ENCODE data around the gene TSPAN14.
A peak's percentile ranks its signal among the peaks of the same experiment; 100 is the strongest.

The TSPAN14 gene

DNA sequence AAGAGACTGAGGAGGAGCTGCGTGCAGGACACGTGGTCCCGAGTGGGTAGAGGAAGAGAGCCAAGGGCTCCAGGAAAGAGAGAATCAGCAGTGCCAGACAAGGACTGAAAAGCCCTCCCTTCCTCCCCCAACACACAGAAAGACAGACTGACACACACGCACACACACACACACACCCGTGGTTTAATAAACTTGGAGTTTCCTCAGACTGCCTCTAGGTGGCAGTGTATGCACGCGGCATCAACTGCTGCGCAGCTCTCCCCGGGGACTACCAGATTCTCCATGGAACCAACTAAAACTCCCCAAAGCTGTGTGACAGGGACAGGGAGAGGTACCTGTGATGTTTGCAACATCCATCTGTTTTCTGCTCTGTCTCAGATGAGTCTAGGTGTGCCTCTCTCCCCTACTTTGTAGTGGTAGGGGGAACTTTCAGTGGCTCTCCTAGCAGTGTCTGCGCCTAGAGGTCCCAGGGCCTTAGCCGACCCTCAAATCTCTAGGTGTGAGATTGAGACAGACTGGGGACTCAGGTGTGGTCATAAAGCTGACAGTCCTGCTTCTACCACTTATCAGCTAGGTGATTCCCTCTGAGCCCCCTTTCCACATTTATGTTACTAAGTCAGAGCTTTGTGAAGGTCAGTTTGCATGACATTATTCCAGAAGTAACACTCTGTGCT lies 9.3 kb upstream of the TSPAN14 start:
- TF ChIP-seq, protein P1, sequence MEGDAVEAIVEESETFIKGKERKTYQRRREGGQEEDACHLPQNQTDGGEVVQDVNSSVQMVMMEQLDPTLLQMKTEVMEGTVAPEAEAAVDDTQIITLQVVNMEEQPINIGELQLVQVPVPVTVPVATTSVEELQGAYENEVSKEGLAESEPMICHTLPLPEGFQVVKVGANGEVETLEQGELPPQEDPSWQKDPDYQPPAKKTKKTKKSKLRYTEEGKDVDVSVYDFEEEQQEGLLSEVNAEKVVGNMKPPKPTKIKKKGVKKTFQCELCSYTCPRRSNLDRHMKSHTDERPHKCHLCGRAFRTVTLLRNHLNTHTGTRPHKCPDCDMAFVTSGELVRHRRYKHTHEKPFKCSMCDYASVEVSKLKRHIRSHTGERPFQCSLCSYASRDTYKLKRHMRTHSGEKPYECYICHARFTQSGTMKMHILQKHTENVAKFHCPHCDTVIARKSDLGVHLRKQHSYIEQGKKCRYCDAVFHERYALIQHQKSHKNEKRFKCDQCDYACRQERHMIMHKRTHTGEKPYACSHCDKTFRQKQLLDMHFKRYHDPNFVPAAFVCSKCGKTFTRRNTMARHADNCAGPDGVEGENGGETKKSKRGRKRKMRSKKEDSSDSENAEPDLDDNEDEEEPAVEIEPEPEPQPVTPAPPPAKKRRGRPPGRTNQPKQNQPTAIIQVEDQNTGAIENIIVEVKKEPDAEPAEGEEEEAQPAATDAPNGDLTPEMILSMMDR (IDR thresholded peaks at IDR 0.05), result peak; percentile 75

DNA sequence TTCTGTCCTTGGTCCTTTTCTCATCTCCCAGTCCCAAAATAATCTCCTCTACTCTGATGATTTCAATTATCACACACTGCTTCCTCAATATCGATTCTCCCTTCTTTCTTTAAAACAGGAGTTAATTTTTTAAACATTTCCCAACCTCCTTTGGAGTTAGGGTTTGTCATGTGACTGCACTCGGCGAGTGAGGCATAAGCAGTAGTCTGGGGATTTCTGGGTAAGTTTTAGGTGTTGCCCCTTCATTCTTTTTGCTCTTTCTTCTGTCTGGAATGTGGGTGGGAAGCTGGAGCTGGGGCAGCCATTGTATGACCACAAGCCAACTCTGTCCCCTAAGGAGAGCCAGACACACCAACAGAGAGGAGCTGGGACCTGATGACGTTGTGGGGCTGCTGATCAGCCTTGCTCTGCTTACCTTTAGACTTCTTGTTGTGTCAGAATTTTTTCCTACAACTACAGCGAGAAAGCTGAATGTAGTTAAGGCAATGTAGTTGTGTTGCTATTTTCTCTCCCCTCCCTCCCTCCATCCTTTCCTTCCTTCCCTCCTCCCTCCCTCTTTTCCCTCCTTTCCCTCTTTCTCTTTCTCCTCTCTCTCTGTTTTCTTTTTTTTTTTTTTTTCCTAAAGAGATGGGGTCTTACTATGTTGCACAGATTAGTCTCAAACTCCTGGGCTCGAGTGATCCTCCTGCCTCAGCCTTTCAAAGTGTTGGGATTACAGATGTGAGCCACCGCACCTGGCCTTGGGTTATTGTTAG lies 6.5 kb upstream of the TSPAN14 start:
- TF ChIP-seq, protein P1 (IDR thresholded peaks at IDR 0.05), result no peak

DNA sequence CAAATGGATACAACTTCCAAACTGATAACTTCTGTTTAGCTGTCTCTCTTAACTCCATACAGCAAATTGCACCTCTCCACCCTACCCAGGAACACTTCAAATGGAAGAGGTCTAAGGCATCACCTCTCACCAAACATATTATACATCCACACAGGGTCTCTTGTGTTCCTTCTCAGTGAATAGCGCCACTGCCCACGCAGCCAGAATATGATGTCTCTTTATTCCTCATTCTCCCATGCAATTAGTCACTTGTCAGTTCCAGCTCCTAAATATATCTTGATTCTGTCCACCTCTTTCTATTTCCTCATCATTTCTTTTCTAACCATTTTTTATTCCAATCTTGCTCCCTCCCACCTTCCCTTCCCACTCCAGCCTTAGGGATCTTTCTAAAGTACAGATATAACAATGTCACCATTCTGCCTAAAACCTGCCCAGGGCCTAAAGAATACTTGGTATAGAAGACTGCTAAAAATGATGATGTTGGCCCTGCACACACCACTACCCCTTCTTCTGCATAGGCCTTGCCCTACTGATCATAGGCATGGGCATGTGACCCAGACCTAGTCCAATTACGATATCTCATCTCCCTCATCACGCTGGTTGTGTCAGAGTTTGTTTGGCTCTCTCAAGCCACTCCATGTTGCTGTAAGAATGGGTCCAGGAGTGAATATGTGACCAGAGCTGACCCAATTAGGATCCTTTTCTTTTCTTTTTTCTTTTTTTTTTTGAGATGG lies 5.7 kb upstream of the TSPAN14 start:
- TF ChIP-seq, protein P1 (IDR thresholded peaks at IDR 0.05), result no peak

DNA sequence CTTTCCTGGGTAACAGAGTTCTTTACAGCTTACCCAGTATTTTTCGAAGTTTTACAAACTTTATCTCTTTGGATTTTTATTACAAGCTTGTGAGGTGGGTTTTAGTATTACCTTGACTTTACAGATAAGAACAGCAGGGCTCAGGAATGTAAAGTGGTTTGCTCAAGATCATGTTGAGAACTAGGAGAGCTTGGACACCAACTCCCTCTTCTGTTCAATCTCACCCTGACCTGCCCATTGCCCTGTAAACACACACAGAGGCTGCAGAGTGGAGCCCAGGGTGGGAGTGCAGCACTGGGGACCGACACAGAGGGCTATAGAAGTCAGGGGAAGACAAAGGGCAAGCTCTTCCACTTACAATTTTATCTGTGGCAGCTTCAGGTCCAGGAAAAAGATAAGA lies 4.6 kb upstream of the TSPAN14 start:
- TF ChIP-seq, protein P1 (IDR thresholded peaks at IDR 0.05), result no peak

DNA sequence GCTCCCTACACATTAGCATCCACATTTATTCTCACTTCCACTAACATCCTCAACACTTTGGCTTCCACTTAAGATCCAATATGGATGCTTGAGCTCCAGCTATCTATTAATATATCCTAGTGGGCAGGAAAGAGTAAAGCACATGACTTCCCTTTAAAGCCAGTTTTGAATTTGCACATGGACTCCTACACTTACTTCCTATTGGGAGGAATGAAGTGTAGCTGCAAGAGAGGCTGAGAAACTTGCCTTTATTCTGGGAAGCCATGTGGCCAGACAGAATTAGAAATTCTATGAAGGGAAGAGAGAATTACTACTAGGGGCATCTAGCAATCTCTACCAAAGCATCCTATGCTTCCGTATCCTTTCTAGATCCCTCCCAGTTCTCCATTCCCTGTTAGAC lies 3.0 kb upstream of the TSPAN14 start:
- TF ChIP-seq, protein P1 (IDR thresholded peaks at IDR 0.05), result no peak

DNA sequence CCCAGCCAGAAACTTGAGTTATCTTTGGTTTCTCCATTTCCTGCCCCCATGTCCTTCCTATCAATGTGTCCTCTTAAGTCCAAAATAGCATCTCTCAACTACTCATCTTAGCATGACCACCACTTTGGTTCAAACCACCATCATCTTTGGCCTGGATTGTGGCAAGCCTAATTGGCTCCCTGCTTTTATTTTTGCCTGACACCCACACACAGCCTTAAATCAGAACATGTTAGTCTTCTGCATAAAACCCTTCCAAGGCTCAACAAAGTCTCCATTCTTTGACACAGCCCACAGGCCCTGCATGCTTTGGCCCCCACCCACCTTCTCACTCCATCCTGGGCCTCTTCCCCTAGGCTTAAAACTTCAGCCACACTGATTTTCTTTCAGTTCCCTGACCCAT lies 2.0 kb upstream of the TSPAN14 start:
- TF ChIP-seq, protein P1 (IDR thresholded peaks at IDR 0.05), result no peak

DNA sequence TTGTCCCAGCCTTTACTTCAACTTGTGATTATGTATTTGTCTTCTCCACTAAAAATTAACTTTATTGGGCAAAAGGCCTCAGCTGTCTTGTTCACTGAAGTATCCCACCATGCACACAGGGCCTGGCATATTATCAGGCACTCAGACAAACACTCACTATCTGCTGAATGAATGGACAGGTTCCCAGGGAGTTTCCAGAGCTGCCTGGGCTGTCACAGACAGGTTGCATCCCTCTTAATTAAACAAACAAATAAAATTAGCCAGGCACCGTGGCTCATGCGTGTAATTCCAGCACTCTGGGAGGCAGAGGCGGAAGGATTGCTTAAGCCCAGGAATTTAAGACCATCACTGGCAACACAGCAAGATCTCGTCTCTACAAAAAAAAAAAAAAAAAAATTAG lies 1.5 kb upstream of the TSPAN14 start:
- TF ChIP-seq, protein P1 (IDR thresholded peaks at IDR 0.05), result no peak
